Medulla oblongata (tissue), 1 donor: ENCODE measurements around the gene ALDH3B2.
A peak's percentile ranks its signal among the peaks of the same experiment; 100 is the strongest.
"Not testable (repeated sequence)": the region's sequence is repeated elsewhere in the genome, so short reads cannot be mapped to it uniquely, and the experiment has no call there.

Experiments used
- DNase-seq: peaks from one replicate; pipeline ENCODE4 v3.0.0-alpha.2; 2015; ENCODE audit errors: extremely low spot score

ALDH3B2 gene

DNA sequence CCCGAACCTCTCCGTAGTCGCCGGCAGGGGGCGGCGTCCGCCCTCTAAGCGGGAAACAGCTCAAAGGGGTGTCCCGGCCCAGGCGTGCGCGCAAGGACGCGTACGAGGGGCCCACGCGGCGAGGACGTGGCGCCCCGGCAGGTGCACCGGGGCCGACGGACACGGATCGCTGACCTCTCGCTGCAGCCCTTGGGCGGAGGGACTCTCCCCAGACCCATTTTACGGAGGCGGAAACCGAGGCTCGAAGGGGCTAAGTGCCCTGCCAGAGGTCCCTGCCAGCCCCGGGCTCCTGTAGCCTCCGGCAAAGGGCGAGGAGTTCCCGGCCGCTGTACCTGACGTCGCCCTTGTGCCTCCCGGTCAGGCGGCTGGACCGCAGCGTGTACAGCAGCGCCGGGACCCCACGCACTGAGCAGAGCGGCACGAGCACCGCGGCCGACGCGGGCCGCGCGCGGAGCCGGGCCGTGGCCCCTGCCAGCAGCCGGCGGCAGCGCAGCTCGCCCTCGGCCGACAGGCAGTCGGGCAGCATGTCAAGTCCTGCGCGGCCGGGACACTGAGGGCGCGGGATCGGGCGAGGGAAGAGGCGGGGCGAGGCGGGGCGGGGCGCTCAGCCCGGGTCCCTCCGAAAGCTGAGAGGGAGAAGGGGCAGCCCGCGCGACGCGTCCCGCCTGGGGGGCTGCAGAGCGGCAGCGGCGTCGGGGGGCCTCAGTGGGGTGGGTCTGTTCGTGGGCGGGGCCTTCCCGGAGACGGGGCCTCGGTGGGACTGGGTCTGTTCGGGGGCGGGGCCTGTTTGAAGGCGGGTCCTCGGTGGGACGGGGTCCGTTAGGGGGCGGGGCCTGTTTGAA lies 44.8 kb downstream of the ALDH3B2 start, which contains the start of gene NUDT8:
Gene NUDT8 (minus strand): TSS at position 552 of the 842 bp plus-strand sequence. CDS start 26 bp downstream, at position 526.
- peak; percentile 81 for DNase-seq

GRCh38 chr11:67628710-67629385 lies 45.6 kb downstream of the ALDH3B2 start:
- no peak for DNase-seq

- DNase-seq, result no peak
Measured at GRCh38 chr11:67627812-67628624, 46.4 kb downstream of the ALDH3B2 start.

DNA sequence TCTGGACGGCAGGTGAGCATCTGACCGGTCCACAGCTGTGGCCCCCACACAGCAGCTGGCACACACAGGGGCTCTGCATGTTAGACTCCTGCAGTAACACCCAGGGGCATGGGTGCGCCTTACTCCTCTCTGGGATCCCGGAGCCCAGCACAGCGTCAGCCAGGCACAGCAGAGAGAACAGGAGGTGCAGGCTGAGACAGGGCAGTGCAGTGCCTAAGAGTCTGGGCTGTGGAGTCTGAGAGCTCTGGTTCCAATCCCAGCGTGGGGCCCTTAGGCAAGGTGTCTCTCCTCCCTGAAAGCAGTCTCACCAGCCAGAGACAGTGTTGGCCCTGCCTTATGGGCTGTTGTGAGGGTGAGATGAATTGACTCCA lies 47.0 kb downstream of the ALDH3B2 start:
- no peak for DNase-seq

- DNase-seq, result no peak
Measured at GRCh38 chr11:67626970-67627369, 47.5 kb downstream of the ALDH3B2 start.

GRCh38 chr11:67626131-67626833 lies 48.1 kb downstream of the ALDH3B2 start:
- not testable (repeated sequence) for DNase-seq

GRCh38 chr11:67623795-67624194 lies 50.6 kb downstream of the ALDH3B2 start:
- DNase-seq, result not testable (repeated sequence)

GRCh38 chr11:67622905-67623304 lies 51.5 kb downstream of the ALDH3B2 start:
- DNase-seq, result not testable (repeated sequence)

GRCh38 chr11:67621928-67622327 lies 52.5 kb downstream of the ALDH3B2 start:
- not testable (repeated sequence) for DNase-seq

DNA sequence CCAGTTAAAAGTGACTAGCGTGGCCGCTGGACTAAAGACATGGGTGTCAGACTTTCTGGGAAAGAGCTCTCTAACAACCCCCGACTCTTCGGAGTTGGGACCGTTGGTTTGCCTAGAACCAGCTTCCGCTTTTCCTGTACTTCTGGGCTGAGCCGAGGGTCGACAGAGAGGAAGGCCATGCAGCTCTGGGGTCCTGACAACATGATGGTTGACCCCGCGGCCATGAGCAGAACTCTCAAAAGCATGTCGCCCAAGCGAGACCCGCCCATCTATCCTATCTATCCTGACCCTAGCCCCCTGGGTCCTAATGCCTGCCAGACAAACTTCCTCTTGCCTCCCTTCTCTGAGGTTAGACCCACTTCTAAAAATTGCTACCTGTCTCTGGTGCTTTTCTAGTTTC lies 53.8 kb downstream of the ALDH3B2 start:
- DNase-seq, result not testable (repeated sequence)

GRCh38 chr11:67619683-67620618 lies 54.5 kb downstream of the ALDH3B2 start:
- not testable (repeated sequence) for DNase-seq

DNA sequence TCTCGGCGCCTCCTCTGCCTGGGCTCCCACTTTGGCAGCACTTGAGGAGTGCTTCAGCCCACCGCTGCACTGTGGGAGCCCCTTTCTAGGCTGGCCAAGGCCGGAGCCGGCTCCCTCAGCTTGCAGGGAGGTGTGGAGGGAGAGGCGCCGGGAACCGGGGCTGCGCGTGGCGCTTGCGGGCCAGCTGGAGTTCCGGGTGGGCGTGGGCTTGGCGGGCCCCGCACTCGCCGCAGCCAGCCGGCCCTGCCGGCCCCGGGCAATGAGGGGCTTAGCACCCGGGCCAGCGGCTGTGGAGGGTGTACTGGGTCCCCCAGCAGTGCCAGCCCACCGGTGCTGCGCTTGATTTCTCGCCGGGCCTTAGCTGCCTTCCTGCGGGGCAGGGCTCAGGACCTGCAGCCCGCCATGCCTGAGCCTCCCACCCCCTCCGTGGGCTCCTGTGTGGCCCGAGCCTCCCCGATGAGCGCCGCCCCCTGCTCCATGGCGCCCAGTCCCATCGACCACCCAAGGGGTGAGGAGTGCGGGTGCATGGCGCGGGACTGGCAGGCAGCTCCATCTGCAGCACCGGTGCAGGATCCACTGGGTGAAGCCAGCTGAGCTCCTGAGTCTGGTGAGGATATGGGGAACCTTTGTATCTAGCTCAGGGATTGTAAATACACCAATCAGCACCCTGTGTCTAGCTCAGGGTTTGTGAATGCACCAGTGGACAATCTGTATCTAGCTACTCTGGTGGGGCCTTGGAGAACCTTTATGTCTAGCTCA lies 55.3 kb downstream of the ALDH3B2 start:
- not testable (repeated sequence) for DNase-seq

GRCh38 chr11:67617243-67617953 lies 57.0 kb downstream of the ALDH3B2 start:
- DNase-seq, result peak; percentile 48

- DNase-seq, result no peak
Measured at GRCh38 chr11:67616431-67617242, 57.8 kb downstream of the ALDH3B2 start.

DNA sequence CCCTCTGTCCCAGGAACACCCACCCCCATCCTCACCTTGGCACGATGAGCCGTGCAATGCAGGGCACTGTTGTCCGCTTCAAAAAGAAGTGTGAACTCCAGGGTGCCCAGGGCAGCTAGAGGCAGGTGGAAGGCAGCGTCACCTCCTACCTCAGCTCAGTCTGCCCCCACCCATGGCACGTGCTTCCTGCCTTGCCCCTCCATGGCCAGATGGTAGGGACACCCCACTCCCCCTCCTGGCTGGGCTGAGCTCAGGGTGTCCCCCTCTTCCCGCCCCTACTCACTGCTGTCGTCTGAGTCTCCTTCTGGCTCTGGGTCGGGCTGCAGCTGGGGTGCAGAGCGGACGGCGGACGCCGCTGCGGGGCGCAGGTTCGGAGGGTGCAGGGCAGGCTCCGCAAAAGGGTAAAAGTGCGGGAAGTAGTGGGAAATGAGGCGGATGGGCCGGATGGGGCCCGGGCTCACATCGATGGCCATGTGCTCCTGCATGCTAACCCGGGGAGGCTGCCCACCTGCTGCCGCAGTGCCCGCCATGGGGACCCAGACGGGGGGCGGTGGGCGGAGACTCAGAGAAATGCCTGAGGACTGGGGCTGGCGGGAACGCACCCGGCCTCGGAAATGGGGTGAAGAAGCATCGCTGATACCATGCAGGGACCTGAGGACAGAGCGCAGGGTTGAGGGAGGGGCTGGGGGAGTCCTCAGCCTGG lies 58.5 kb downstream of the ALDH3B2 start:
- DNase-seq, result no peak

- no peak for DNase-seq
Measured at GRCh38 chr11:67614730-67615714, 59.4 kb downstream of the ALDH3B2 start.
